Esophagus muscularis mucosa (tissue), 4 donors: Measurements from ENCODE around the gene BTG4. TPM values are rescaled to one million over a fixed set of nuclear protein-coding genes. Genes with fewer than 3 reads are reported as not detected.

ENCODE experiments used
- DNase-seq: peaks from one replicate; pipeline ENCODE4 v3.0.0-alpha.2; 2017; ENCODE audit errors: extremely low spot score
- H3K27ac ChIP-seq, 4 donors: fragments of 200-600 bp; sonication (generic); replicated peaks in 1 of 4; 1 replicate in 3 of 4; 2 replicates in 1 of 4; pipeline ENCODE4 v1.5.1; 2016 to 2019; ENCODE audit warnings: mild to moderate bottlenecking in 1 of 4
- H3K27me3 ChIP-seq, 4 donors: fragments of 200-600 bp; sonication (generic); one replicate each; pipeline versions ENCODE4 v1.5.1 to v1.6.0; 2016 to 2019
- H3K36me3 ChIP-seq, 4 donors: fragments of 200-600 bp; sonication (generic); one replicate each; pipeline ENCODE4 v1.5.1; 2016 to 2019
- H3K4me1 ChIP-seq, 4 donors: fragments of 200-600 bp; sonication (generic); one replicate each; pipeline ENCODE4 v1.5.1; 2016 to 2019
- H3K4me3 ChIP-seq, 4 donors: fragments of 200-600 bp; sonication (generic); 1 replicate in 2 of 4; 2 replicates in 2 of 4; pipeline ENCODE4 v1.5.1; 2016 to 2019; ENCODE audit warnings: mild to moderate bottlenecking in 4 of 4, moderate library complexity in 1 of 4
- H3K9me3 ChIP-seq, 4 donors: fragments of 200-600 bp; sonication (generic); 1 replicate in 3 of 4; 2 replicates in 1 of 4; pipeline ENCODE4 v1.5.1; 2016 to 2019
- EP300 ChIP-seq: sonication (generic); formaldehyde crosslinking; IDR thresholded peaks from one replicate; pipeline ENCODE4 v1.6.1; 2017; ENCODE audit warnings: antibody characterized with exemption
- POLR2A ChIP-seq: fragments of 450-650 bp; IDR thresholded peaks from one replicate; pipeline ENCODE4 v1.6.1; 2017; ENCODE audit warnings: antibody characterized with exemption, moderate library complexity, mild to moderate bottlenecking, low read depth
- POLR2AphosphoS5 ChIP-seq, 2 donors: sonication (generic); formaldehyde crosslinking; IDR thresholded peaks; one replicate each; pipeline ENCODE4 v1.6.1; 2017; ENCODE audit warnings: antibody characterized with exemption in 2 of 2
- WGBS: methylation state at CpG from one replicate; pipeline ENCODE4 v1.1.5; 2018; 5-methylcytosine and 5-hydroxymethylcytosine counted together
- intact Hi-C: fragments of 100-400 bp; cut with DNase I; formaldehyde crosslinking; loops from one replicate; pipeline ENCODE4 v1.15.1; 2023
- total RNA-seq, 4 donors: library from RNA; depleted of rRNA; stranded (reverse); fragments of >200 nt; gene quantifications; one replicate each; pipeline versions ENCODE4 v1.1.0 to v1.2.1, GENCODE V29; 2016
- TF ChIP-seq, protein P1 (sequence below), 3 experiments: fragments of 200-600 bp in 2 of 3; fragments of 450-650 bp in 1 of 3; sonication (generic) in 2 of 3; IDR thresholded peaks; one replicate each; pipeline ENCODE4 v1.5.1; 2017 to 2019; ENCODE audit warnings: antibody characterized with exemption in 3 of 3, mild to moderate bottlenecking in 2 of 3, moderate library complexity in 1 of 3

The BTG4 gene
- total RNA-seq, 4 donors from 2014 or later = not detected

- no peak for TF ChIP-seq POLR2A
- no peak for TF ChIP-seq POLR2AphosphoS5 (IDR thresholded peaks at IDR 0.05)
- no peak for TF ChIP-seq EP300
- TF ChIP-seq, protein P1, sequence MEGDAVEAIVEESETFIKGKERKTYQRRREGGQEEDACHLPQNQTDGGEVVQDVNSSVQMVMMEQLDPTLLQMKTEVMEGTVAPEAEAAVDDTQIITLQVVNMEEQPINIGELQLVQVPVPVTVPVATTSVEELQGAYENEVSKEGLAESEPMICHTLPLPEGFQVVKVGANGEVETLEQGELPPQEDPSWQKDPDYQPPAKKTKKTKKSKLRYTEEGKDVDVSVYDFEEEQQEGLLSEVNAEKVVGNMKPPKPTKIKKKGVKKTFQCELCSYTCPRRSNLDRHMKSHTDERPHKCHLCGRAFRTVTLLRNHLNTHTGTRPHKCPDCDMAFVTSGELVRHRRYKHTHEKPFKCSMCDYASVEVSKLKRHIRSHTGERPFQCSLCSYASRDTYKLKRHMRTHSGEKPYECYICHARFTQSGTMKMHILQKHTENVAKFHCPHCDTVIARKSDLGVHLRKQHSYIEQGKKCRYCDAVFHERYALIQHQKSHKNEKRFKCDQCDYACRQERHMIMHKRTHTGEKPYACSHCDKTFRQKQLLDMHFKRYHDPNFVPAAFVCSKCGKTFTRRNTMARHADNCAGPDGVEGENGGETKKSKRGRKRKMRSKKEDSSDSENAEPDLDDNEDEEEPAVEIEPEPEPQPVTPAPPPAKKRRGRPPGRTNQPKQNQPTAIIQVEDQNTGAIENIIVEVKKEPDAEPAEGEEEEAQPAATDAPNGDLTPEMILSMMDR (IDR thresholded peaks at IDR 0.05) = no peak
- Histone ChIP-seq H3K36me3 (peaks cover 0 to 6% (median 0%) of the 10 kb centered on the region in 4 donors), H3K9me3 (no peaks in the 10 kb centered on the region), H3K27ac (no peak overlapping the region), H3K27me3 (no peaks in the 10 kb centered on the region), H3K4me3 (no peak overlapping the region), H3K4me1 (peaks cover 0 to 18% (median 16%) of the 10 kb centered on the region in 4 donors)
- intact Hi-C loops = no loop called here
- no peak for DNase-seq
- 77% methylated on average over 11 of the region's 11 CpGs for WGBS
These were observed 47.7 kb upstream of the BTG4 start for GRCh38 chr11:111559800-111560464.

DNA sequence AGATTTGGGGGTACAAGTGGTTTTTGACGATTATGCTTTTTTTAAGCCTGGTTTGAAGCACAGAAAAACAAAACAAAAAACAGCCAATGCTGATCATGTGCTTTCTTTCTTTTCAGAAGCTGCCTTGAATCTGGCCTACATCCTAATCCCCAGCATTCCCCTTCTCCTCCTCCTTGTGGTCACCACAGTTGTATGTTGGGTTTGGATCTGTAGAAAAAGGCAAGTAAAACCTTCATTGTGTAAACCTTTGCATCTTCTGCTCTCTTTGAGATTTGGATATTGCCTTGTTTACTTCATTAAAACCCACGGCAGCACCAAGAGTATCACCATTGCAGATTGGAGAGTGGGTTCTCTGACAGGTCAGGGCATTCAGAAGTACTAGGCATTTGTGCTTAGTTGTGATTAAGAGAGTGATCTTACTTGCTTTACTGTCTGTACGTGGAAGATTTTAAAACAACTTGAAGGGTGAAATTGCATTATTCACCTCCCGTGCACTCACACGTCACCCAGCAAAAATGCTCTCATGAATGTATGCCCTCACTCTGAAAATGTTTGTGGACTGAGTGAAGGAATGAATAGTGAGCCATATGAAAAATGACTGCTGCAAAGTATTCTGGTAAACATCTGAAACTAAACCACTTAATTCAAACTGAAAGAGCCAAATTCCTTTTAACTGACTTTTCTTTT, 45.4 kb upstream of the BTG4 start:
- Histone ChIP-seq H3K27ac (peak overlapping the region; percentile 63 to 78 (median 75)), H3K9me3 (no peaks in the 10 kb centered on the region), H3K36me3 (peaks cover 0 to 6% (median 0%) of the 10 kb centered on the region in 4 donors), H3K4me3 (no peak overlapping the region), H3K4me1 (peaks cover 0 to 18% (median 16%) of the 10 kb centered on the region in 4 donors), H3K27me3 (no peaks in the 10 kb centered on the region)
- intact Hi-C loops = no loop called here
- WGBS = 54% methylated on average over 5 of the region's 5 CpGs
- no peak for DNase-seq
- TF ChIP-seq POLR2A (no peak), POLR2AphosphoS5 (IDR thresholded peaks at IDR 0.05) (peak in 1 of 2 donors; percentile 65)

DNA sequence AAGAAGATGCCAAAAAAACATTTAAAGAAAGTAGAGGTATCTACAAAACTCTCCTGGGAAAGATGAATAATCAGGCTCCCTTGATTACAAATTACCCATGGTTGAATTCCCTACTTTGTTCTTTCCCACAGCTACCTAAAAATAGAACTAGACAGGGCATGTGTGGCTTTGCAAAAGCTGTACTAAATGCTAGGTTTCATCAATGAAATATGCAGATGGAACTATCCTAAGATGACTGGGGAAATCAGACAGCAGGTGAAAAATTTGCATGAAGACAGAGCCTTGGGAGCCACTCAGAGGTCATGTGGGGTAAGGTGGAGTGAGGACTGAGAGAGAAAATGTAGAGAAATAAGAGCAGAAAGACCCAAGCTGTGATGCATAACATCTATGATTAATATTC, 43.1 kb upstream of the BTG4 start:
- Histone ChIP-seq H3K4me1 (peaks cover 0 to 18% (median 16%) of the 10 kb centered on the region in 4 donors), H3K27me3 (no peaks in the 10 kb centered on the region), H3K9me3 (no peaks in the 10 kb centered on the region), H3K4me3 (no peak overlapping the region), H3K36me3 (peaks cover 0 to 6% (median 3%) of the 10 kb centered on the region in 4 donors), H3K27ac (no peak overlapping the region)
- TF ChIP-seq EP300 (no peak), POLR2A (no peak), POLR2AphosphoS5 (IDR thresholded peaks at IDR 0.05) (no peak)
- TF ChIP-seq, protein P1 (IDR thresholded peaks at IDR 0.05) = no peak
- intact Hi-C loops = no loop called here
- DNase-seq = no peak

DNA sequence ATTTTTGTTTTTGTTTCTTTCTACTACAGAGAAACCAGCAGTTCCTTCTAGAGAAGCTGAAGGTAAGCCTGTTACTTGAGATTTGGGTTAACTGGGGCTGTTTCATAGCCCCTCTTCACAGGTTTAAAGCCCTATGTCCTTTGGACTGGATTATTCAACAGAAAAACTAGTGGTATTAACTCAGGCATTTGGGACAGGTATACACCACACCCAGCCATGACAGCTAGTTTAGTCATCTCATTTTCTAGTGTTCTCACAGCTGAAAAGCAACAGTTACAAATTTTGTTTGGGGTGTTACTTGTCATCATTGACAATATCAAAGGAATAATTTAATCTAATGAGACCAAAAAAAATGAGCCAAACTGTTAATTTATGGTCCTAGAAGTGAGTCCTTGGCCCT, 42.3 kb upstream of the BTG4 start:
- peaks cover 0 to 18% (median 16%) of the 10 kb centered on the region in 4 donors for H3K4me1 ChIP-seq
- intact Hi-C loops = no loop called here
- peaks cover 0 to 8% (median 3%) of the 10 kb centered on the region in 4 donors for H3K36me3 ChIP-seq
- H3K9me3 ChIP-seq = no peaks in the 10 kb centered on the region
- no peak overlapping the region for H3K4me3 ChIP-seq
- no peak overlapping the region for H3K27ac ChIP-seq
- TF ChIP-seq POLR2A = no peak
- TF ChIP-seq EP300 = no peak
- TF ChIP-seq POLR2AphosphoS5 (IDR thresholded peaks at IDR 0.05) = no peak
- DNase-seq = no peak
- H3K27me3 ChIP-seq = no peaks in the 10 kb centered on the region

DNA sequence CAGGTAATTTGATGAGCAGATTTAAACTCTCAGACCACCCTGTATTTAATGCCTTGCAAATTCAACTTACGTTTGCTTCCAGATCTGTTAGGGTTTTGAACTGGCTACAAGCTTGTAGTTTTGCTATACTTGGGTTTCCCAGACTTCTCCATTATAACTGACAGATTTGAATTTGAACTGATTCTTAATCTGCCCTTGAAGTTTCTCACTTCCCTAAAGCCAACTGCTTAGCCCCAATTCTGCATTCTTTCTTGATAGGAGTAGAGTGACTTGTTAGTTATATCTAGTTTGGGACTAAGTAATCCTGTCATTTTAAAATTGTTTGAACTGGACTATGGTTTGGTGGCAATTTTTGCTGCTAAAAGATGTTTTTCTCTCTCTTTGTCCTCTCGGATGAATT, 38.1 kb upstream of the BTG4 start:
- Histone ChIP-seq H3K4me3 (no peak overlapping the region), H3K9me3 (no peaks in the 10 kb centered on the region), H3K4me1 (no peaks in the 10 kb centered on the region), H3K27ac (no peak overlapping the region), H3K36me3 (peaks cover 0 to 34% (median 2%) of the 10 kb centered on the region in 4 donors), H3K27me3 (no peaks in the 10 kb centered on the region)
- 97% methylated on average over 2 of the region's 2 CpGs for WGBS
- TF ChIP-seq POLR2AphosphoS5 (IDR thresholded peaks at IDR 0.05) (no peak), POLR2A (no peak), EP300 (no peak)
- TF ChIP-seq, protein P1 (IDR thresholded peaks at IDR 0.05) = no peak
- DNase-seq = no peak
- intact Hi-C loops = no loop called here
